HCT116 (cell line): Measurements from ENCODE around the gene TEN1. TPM values are rescaled to one million over a fixed set of nuclear protein-coding genes. Genes with fewer than 3 reads are reported as not detected.
"Not testable (repeated sequence)": the region's sequence is repeated elsewhere in the genome, so short reads cannot be mapped to it uniquely, and the experiment has no call there.

ENCODE experiments used
- ATAC-seq: fragments of 200-7000 bp; cut with Tn5 transposase; 2 replicates; pipeline ENCODE4 v1.9.1; 2020; ENCODE audit warnings: mild to moderate bottlenecking, moderate library complexity
- BruUV-seq: library from RNA; stranded (reverse); fragments of 400-500 nt; replicated peaks from 2 replicates; lab custom pipeline; 2021; lab: Mats Ljungman, UMichigan
- CTCF ChIA-PET: fragments of 300-600 bp; sonication (Branson Sonifier 250); formaldehyde crosslinking; loops from one replicate; lab custom pipeline; 2021; ENCODE audit warnings: antibody characterized with exemption; lab: Charles Lee
- POLR2A ChIA-PET: fragments of 300-600, 350-600 bp; sonication (Branson Sonifier 250); formaldehyde crosslinking; loops from one replicate; lab custom pipeline; 2021; ENCODE audit warnings: antibody characterized with exemption; lab: Charles Lee
- RAD21 ChIA-PET, 2 experiments: fragments of 300-600 bp; sonication (Branson Sonifier 250); formaldehyde crosslinking; loops; one replicate each; lab custom pipeline; 2023; ENCODE audit warnings: low total read pairs in 2 of 2; ENCODE audit not compliant: uncharacterized antibody in 2 of 2, unreplicated experiment in 2 of 2, low non-redundant PET in 1 of 2; lab: Charles Lee
- DNase-seq: peaks from one replicate; pipeline ENCODE4 v3.0.0-alpha.2; 2010; ENCODE audit warnings: low read depth, low spot score
- H2AFZ ChIP-seq: fragments of 200-600 bp; shearing (Covaris generic), sonication (generic); 2 replicates; pipeline ENCODE4 v1.6.1; 2017; ENCODE audit warnings: low read depth, mixed run types, mixed read lengths, antibody characterized with exemption, low read length; ENCODE audit not compliant: poor library complexity, severe bottlenecking
- H3K27ac ChIP-seq: 2 replicates; pipeline ENCODE4 v1.5.1; 2012; ENCODE audit warnings: low read depth, low read length
- H3K27me3 ChIP-seq: fragments of 200-600 bp; sonication (generic); 2 replicates; pipeline ENCODE4 v1.6.1; 2016; ENCODE audit warnings: mixed run types, low read length, mixed read lengths; ENCODE audit not compliant: insufficient read depth
- H3K36me3 ChIP-seq, 2 experiments: fragments of 200-500 bp in 1 of 2; fragments of 200-600 bp in 1 of 2; sonication (Bioruptor generic) in 1 of 2; sonication (generic) in 1 of 2; 2 replicates each; pipeline versions ENCODE4 v1.5.1 to v1.6.1; 2014 to 2016; ENCODE audit warnings: low read length in 2 of 2, inconsistent platforms in 1 of 2, mixed read lengths in 1 of 2, mixed run types in 1 of 2; ENCODE audit not compliant: insufficient read depth in 2 of 2, control insufficient read depth in 1 of 2
- H3K4me1 ChIP-seq, 2 experiments: fragments of 200-600 bp in 1 of 2; sonication (generic) in 1 of 2; 2 replicates each; pipeline versions ENCODE4 v1.5.1 to v1.6.1; 2012 to 2017; ENCODE audit warnings: low read length in 2 of 2, inconsistent platforms in 1 of 2, mild to moderate bottlenecking in 1 of 2, mixed read lengths in 1 of 2, mixed run types in 1 of 2, moderate library complexity in 1 of 2; ENCODE audit not compliant: insufficient read depth in 2 of 2, control insufficient read depth in 1 of 2
- H3K4me2 ChIP-seq: fragments of 200-600 bp; sonication (generic); 2 replicates; pipeline ENCODE4 v1.6.1; 2017; ENCODE audit warnings: mixed run types, low read length, mixed read lengths
- H3K4me3 ChIP-seq, 2 experiments: fragments of 200-600 bp in 1 of 2; sonication (generic) in 1 of 2; replicated peaks in 1 of 2; 2 replicates each; pipeline ENCODE4 v1.5.1; 2011 to 2016; ENCODE audit warnings: low read length in 2 of 2, control low read depth in 1 of 2, low read depth in 1 of 2, mild to moderate bottlenecking in 1 of 2, mixed read lengths in 1 of 2, mixed run types in 1 of 2
- H3K79me2 ChIP-seq: fragments of 200-600 bp; sonication (generic); 2 replicates; pipeline ENCODE4 v1.6.1; 2017; ENCODE audit warnings: mild to moderate bottlenecking, mixed run types, low read length, moderate library complexity, mixed read lengths; ENCODE audit not compliant: insufficient read depth
- H3K9ac ChIP-seq: fragments of 200-600 bp; sonication (generic); 2 replicates; pipeline ENCODE4 v1.6.1; 2016; ENCODE audit warnings: low read length, mixed read lengths
- H3K9me2 ChIP-seq: fragments of 200-600 bp; sonication (generic), shearing (Covaris generic); 2 replicates; pipeline ENCODE4 v1.6.1; 2017; ENCODE audit warnings: mixed run types, mild to moderate bottlenecking, moderate library complexity; ENCODE audit not compliant: insufficient read depth
- H3K9me3 ChIP-seq, 2 experiments: fragments of 200-500 bp in 1 of 2; fragments of 200-600 bp in 1 of 2; sonication (Bioruptor generic) in 1 of 2; sonication (generic) in 1 of 2; 2 replicates each; pipeline ENCODE4 v1.6.1; 2014 to 2017; ENCODE audit warnings: low read length in 2 of 2, mixed read lengths in 2 of 2, inconsistent platforms in 1 of 2, low read depth in 1 of 2, mild to moderate bottlenecking in 1 of 2, mixed run types in 1 of 2, moderate library complexity in 1 of 2; ENCODE audit not compliant: control insufficient read depth in 1 of 2, insufficient read depth in 1 of 2
- H4K20me1 ChIP-seq: fragments of 200-600 bp; sonication (generic), shearing (Covaris generic); 2 replicates; pipeline ENCODE4 v1.6.1; 2017; ENCODE audit warnings: mixed run types, mild to moderate bottlenecking, moderate library complexity; ENCODE audit not compliant: insufficient read depth
- CBX3 ChIP-seq: IDR thresholded peaks from 2 replicates; pipeline ENCODE4 v1.6.1; 2012; ENCODE audit warnings: low read depth
- EGR1 ChIP-seq: IDR thresholded peaks from 2 replicates; pipeline ENCODE4 v1.6.1; 2012; ENCODE audit warnings: low read depth
- ELF1 ChIP-seq: IDR thresholded peaks from 2 replicates; pipeline ENCODE4 v1.6.1; 2012; ENCODE audit warnings: low read depth, borderline replicate concordance
- EZH2 ChIP-seq: fragments of 200-600 bp; sonication (generic); IDR thresholded peaks from 2 replicates; pipeline ENCODE4 v1.6.1; 2017; ENCODE audit warnings: antibody characterized with exemption, mixed run types
- EZH2phosphoT487 ChIP-seq: fragments of 200-600 bp; IDR thresholded peaks from 2 replicates; pipeline ENCODE4 v1.6.1; 2018; ENCODE audit warnings: antibody characterized with exemption, borderline replicate concordance
- FOSL1 ChIP-seq: IDR thresholded peaks from 2 replicates; pipeline ENCODE4 v1.6.1; 2012; ENCODE audit warnings: low read depth
- JUND ChIP-seq: IDR thresholded peaks from 2 replicates; pipeline ENCODE4 v1.6.1; 2012
- POLR2A ChIP-seq: IDR thresholded peaks from 2 replicates; pipeline ENCODE4 v1.7.0; 2011; ENCODE audit warnings: borderline replicate concordance; ENCODE audit not compliant: insufficient read depth, insufficient read length; ENCODE audit errors: extremely low read depth
- POLR2AphosphoS5 ChIP-seq: IDR thresholded peaks from 2 replicates; pipeline ENCODE4 v1.6.1; 2011; ENCODE audit warnings: mild to moderate bottlenecking, low read depth, low read length, moderate library complexity
- RAD21 ChIP-seq: IDR thresholded peaks from 2 replicates; pipeline ENCODE4 v1.6.1; 2012; ENCODE audit warnings: low read depth, mild to moderate bottlenecking
- SIN3A ChIP-seq: IDR thresholded peaks from 2 replicates; pipeline ENCODE4 v1.6.1; 2012; ENCODE audit warnings: low read depth
- SP1 ChIP-seq: IDR thresholded peaks from 2 replicates; pipeline ENCODE4 v1.6.1; 2012; ENCODE audit warnings: low read depth
- SRF ChIP-seq: IDR thresholded peaks from 2 replicates; pipeline ENCODE4 v1.6.1; 2012; ENCODE audit warnings: low read depth
- ZFX ChIP-seq: fragments of 450-650 bp; IDR thresholded peaks from 2 replicates; pipeline ENCODE4 v1.6.1; 2017
- ZNF274 ChIP-seq: fragments of 200-500 bp; sonication (Bioruptor generic); IDR thresholded peaks from 2 replicates; pipeline ENCODE4 v1.6.1; 2014; ENCODE audit warnings: mild to moderate bottlenecking, low read depth, low read length, inconsistent platforms
- intact Hi-C: fragments of 100-400 bp; cut with micrococcal nuclease; formaldehyde crosslinking; loops from 2 replicates; pipeline ENCODE4 v1.10.0; 2022
- total RNA-seq: library from RNA; stranded (reverse); gene quantifications from one replicate; pipeline ENCODE4 v1.2.1, GENCODE V29; 2021; ENCODE audit not compliant: unreplicated experiment
- TF ChIP-seq, protein P1 (sequence below): IDR thresholded peaks from 2 replicates; pipeline ENCODE4 v1.6.1; 2012
- TF ChIP-seq, protein P2 (sequence below): IDR thresholded peaks from 2 replicates; pipeline ENCODE4 v1.6.1; 2012
- TF ChIP-seq, protein P3 (sequence below), 3 experiments: fragments of 200-600 bp in 1 of 3; sonication (generic) in 1 of 3; IDR thresholded peaks in 2 of 3; conservative IDR thresholded peaks in 1 of 3; 2 replicates each; pipeline ENCODE4 v1.5.1; 2012 to 2017; ENCODE audit warnings: low read depth in 2 of 3, low read length in 2 of 3, antibody characterized with exemption in 1 of 3, borderline replicate concordance in 1 of 3, control low read depth in 1 of 3, mild to moderate bottlenecking in 1 of 3, mixed read lengths in 1 of 3, mixed run types in 1 of 3, moderate library complexity in 1 of 3; ENCODE audit not compliant: insufficient read depth in 1 of 3
- TF ChIP-seq, protein P4 (sequence below): IDR thresholded peaks from 2 replicates; pipeline ENCODE4 v1.6.1; 2012; ENCODE audit warnings: low read depth

Gene TEN1
- total RNA-seq, 1 experiment from 2014 or later, result 18.5 TPM

DNA sequence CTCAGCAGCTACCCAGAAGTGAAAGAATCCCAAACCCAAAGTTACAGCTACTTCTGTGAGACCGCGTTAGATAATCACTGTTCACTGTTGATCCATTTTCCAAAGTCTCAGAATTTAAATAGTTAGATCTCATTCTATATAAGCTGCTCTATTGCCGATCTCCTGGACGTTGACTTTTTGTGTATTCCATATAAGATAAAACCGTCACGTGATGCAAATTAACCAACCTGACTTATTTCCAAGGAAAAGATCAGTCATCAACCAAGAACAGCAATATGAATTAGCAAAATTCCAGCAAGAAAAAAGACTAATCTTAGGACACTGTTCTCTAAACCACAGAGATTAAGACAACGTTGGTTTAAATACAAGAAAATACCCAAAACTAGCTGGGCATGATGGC is 8.4 kb upstream of the TEN1 start:
- Histone ChIP-seq H3K36me3 (peaks cover 0 to 2% of the 10 kb centered on the region in 2 experiments; a peak in 2 of 4 replicates), H4K20me1 (no peaks in the 10 kb centered on the region), H3K79me2 (0 out of 2 replicates have a peak, but pooled peaks cover 5% of the 10 kb centered on the region), H3K9me3 (no peaks in the 10 kb centered on the region), H3K4me1 (no peaks in the 10 kb centered on the region), H3K27ac (no peak overlapping the region), H3K4me2 (no peak overlapping the region), H3K27me3 (no peaks in the 10 kb centered on the region), H3K9ac (no peak overlapping the region), H2AFZ (no peak overlapping the region), H3K4me3 (no peak overlapping the region), H3K9me2 (no peaks in the 10 kb centered on the region)
- BruUV-seq, result no TSS peak
- DNase-seq (no peak), ATAC-seq (no peak)
- no peak for TF ChIP-seq POLR2A
- TF ChIP-seq RAD21, result no peak
- TF ChIP-seq, protein P1, sequence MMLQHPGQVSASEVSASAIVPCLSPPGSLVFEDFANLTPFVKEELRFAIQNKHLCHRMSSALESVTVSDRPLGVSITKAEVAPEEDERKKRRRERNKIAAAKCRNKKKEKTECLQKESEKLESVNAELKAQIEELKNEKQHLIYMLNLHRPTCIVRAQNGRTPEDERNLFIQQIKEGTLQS, result no peak
- TF ChIP-seq ZFX, result no peak
- TF ChIP-seq EZH2, result no peak
- no peak for TF ChIP-seq EGR1
- TF ChIP-seq, protein P2, sequence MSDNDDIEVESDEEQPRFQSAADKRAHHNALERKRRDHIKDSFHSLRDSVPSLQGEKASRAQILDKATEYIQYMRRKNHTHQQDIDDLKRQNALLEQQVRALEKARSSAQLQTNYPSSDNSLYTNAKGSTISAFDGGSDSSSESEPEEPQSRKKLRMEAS, result no peak
- no peak for TF ChIP-seq EZH2phosphoT487
- TF ChIP-seq, protein P3, sequence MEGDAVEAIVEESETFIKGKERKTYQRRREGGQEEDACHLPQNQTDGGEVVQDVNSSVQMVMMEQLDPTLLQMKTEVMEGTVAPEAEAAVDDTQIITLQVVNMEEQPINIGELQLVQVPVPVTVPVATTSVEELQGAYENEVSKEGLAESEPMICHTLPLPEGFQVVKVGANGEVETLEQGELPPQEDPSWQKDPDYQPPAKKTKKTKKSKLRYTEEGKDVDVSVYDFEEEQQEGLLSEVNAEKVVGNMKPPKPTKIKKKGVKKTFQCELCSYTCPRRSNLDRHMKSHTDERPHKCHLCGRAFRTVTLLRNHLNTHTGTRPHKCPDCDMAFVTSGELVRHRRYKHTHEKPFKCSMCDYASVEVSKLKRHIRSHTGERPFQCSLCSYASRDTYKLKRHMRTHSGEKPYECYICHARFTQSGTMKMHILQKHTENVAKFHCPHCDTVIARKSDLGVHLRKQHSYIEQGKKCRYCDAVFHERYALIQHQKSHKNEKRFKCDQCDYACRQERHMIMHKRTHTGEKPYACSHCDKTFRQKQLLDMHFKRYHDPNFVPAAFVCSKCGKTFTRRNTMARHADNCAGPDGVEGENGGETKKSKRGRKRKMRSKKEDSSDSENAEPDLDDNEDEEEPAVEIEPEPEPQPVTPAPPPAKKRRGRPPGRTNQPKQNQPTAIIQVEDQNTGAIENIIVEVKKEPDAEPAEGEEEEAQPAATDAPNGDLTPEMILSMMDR (IDR thresholded peaks at IDR 0.05 in 2 of 3, conservative IDR thresholded peaks at IDR 0.05 in 1 of 3; ENCODE audit: borderline replicate concordance in 1 of 3, insufficient read depth in 1 of 3, low read depth in 2 of 3, low read length in 2 of 3), result no peak
- TF ChIP-seq CBX3, result no peak
- no peak for TF ChIP-seq POLR2AphosphoS5
- TF ChIP-seq, protein P4, sequence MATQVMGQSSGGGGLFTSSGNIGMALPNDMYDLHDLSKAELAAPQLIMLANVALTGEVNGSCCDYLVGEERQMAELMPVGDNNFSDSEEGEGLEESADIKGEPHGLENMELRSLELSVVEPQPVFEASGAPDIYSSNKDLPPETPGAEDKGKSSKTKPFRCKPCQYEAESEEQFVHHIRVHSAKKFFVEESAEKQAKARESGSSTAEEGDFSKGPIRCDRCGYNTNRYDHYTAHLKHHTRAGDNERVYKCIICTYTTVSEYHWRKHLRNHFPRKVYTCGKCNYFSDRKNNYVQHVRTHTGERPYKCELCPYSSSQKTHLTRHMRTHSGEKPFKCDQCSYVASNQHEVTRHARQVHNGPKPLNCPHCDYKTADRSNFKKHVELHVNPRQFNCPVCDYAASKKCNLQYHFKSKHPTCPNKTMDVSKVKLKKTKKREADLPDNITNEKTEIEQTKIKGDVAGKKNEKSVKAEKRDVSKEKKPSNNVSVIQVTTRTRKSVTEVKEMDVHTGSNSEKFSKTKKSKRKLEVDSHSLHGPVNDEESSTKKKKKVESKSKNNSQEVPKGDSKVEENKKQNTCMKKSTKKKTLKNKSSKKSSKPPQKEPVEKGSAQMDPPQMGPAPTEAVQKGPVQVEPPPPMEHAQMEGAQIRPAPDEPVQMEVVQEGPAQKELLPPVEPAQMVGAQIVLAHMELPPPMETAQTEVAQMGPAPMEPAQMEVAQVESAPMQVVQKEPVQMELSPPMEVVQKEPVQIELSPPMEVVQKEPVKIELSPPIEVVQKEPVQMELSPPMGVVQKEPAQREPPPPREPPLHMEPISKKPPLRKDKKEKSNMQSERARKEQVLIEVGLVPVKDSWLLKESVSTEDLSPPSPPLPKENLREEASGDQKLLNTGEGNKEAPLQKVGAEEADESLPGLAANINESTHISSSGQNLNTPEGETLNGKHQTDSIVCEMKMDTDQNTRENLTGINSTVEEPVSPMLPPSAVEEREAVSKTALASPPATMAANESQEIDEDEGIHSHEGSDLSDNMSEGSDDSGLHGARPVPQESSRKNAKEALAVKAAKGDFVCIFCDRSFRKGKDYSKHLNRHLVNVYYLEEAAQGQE, result no peak
- no peak for TF ChIP-seq SIN3A
- TF ChIP-seq FOSL1, result no peak
- no peak for TF ChIP-seq SRF
- no peak for TF ChIP-seq ELF1
- no peak for TF ChIP-seq ZNF274
- TF ChIP-seq JUND, result no peak
- no peak for TF ChIP-seq SP1
- RAD21 ChIA-PET, result no interaction called here
- CTCF ChIA-PET, result no interaction called here
- POLR2A ChIA-PET, result interaction anchor here (0.8 kb wide), 1 partner anchor 9 kb away, joined by 6 read pairs; no protein-coding TSS in a partner anchor
- intact Hi-C loops, result no loop called here

DNA sequence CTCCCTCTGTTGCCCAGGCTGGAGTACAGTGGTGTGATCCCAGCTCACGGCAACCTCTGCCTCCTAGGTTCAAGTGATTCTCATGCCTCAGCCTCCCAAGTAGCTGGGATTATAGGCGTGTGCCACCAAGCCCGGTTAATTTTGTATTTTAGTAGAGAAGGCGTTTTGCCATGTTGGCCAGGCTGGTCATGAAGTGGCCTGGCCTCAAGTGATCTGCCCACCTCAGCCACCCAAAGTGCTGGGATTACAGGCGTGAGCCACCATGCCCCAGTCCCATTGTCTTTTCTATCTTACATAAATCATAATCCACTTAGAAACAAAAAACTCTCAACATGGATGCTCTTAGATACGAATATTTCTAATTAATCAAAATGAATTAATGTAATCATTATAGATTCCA is 3.9 kb upstream of the TEN1 start:
- BruUV-seq, POLR2A ChIA-PET, H3K4me3 ChIP-seq, H3K9me2 ChIP-seq, H3K9me3 ChIP-seq, intact Hi-C loops, H2AFZ ChIP-seq, ATAC-seq, RAD21 ChIA-PET, H3K4me2 ChIP-seq, H3K9ac ChIP-seq, DNase-seq, CTCF ChIA-PET, H3K27ac ChIP-seq, H3K27me3 ChIP-seq, H4K20me1 ChIP-seq, H3K36me3 ChIP-seq: not testable (repeated sequence)
- H3K4me1 ChIP-seq, result peaks cover 4 to 10% of the 10 kb centered on the region in 2 experiments; a peak in 2 of 4 replicates
- H3K79me2 ChIP-seq, result peaks cover 21% of the 10 kb centered on the region; the same call in 1 of the 2 replicates
